ENCODE data around the gene ARIH2. TPM values are rescaled to one million over a fixed set of nuclear protein-coding genes. Genes with fewer than 3 reads are reported as not detected.

ARIH2 gene
- total RNA-seq, 4 donors from 2014 or later = 37.4 to 102 (median 79.9) TPM

DNA sequence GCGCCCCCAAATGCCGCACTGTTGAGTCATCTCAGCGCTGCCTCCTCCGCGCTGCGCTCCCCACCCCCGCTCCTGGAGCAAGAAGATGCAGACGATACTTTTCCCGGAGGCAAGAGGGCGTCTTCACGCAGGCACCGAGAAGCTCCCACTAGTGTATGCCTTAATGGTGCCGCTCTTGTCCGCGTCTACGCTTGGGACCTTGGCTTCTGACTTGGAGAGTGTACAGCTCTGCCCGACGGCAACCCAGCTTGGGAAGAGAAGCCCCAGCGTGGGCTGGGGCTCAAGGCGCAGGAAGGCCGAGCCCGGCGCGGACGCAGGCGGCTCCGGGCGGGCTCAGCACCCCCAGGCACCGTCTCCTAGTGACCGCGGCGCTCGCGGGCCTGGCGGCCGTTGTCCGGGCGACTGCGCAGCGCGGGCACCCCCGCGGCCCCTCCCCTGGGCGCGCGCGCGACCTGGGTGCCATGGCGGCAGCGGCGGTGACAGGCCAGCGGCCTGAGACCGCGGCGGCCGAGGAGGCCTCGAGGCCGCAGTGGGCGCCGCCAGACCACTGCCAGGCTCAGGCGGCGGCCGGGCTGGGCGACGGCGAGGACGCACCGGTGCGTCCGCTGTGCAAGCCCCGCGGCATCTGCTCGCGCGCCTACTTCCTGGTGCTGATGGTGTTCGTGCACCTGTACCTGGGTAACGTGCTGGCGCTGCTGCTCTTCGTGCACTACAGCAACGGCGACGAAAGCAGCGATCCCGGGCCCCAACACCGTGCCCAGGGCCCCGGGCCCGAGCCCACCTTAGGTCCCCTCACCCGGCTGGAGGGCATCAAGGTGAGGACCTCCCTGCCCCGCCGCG, 71.4 kb downstream of the ARIH2 start, which contains the start of gene P4HTM:
TSS of gene P4HTM (plus strand) at position 446 of the 840 bp plus-strand sequence. CDS start at position 462, 16 bp downstream.
- H3K9me3 ChIP-seq = no peaks in the 10 kb centered on the region
- H3K4me3 ChIP-seq = peak within 1 kb of the TSS; percentile 56 to 70
- intact Hi-C loops (cut with DNase I; ENCODE audit: low total_unique reads) = loop anchor here (10.0 kb wide), 1 partner anchor 455 kb away; no protein-coding TSS in a partner anchor
- DNase-seq = peak; percentile 94
- H3K27ac ChIP-seq = peak within 1 kb of the TSS; percentile 93 to 94
- TF ChIP-seq, protein P1, sequence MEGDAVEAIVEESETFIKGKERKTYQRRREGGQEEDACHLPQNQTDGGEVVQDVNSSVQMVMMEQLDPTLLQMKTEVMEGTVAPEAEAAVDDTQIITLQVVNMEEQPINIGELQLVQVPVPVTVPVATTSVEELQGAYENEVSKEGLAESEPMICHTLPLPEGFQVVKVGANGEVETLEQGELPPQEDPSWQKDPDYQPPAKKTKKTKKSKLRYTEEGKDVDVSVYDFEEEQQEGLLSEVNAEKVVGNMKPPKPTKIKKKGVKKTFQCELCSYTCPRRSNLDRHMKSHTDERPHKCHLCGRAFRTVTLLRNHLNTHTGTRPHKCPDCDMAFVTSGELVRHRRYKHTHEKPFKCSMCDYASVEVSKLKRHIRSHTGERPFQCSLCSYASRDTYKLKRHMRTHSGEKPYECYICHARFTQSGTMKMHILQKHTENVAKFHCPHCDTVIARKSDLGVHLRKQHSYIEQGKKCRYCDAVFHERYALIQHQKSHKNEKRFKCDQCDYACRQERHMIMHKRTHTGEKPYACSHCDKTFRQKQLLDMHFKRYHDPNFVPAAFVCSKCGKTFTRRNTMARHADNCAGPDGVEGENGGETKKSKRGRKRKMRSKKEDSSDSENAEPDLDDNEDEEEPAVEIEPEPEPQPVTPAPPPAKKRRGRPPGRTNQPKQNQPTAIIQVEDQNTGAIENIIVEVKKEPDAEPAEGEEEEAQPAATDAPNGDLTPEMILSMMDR (IDR thresholded peaks at IDR 0.05) = peak; percentile 34 to 59 (median 40)
- peak; percentile 41 to 76 for TF ChIP-seq POLR2A (IDR thresholded peaks at IDR 0.05)
- H3K36me3 ChIP-seq = no peaks in the 10 kb centered on the region
- H3K27me3 ChIP-seq = no peaks in the 10 kb centered on the region
- H3K4me1 ChIP-seq = peaks cover 0 to 9% of the 10 kb centered on the region in 2 donors

DNA sequence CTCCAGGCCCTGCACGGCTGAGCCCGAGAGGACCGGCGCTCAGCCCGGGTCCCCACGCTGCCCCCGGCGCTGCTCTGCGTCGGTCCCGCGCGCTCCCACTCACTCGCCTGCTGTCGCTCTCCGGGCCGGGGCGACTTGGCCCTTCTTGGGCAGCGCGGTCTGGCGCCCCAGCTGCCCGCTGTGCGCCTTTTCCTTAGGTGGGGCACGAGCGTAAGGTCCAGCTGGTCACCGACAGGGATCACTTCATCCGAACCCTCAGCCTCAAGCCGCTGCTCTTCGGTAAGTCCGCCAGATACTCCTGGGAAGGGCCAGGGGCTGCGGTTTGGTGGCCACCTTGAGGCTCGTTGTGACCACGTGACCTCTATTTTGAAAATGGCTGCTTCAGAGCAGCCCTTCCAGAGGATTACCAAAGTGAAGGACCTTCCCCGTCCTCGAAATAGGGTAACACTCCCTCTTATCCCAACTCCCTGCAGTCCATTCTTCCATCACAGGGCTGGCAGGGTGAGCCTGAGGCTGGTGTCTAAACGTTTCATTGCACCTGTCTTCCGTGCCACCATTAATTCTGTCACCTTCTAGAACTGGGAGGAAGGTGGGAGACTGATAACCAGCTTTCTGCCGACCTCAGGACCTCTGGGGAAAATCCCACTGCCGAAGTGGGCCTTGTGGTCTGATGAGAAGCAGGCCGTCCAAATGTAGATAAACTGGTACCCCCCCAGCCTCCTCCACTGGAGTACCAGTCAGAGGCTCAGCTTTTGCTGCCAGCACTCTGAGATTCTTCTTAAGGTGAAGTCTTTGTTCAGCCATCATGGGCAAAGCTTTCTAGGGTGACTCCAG, 72.2 kb downstream of the ARIH2 start:
- peak overlapping the region; percentile 56 to 70 for H3K4me3 ChIP-seq
- H3K27ac ChIP-seq = peak overlapping the region; percentile 93 to 94
- H3K36me3 ChIP-seq = no peaks in the 10 kb centered on the region
- DNase-seq = no peak
- no peaks in the 10 kb centered on the region for H3K27me3 ChIP-seq
- peaks cover 0 to 9% of the 10 kb centered on the region in 2 donors for H3K4me1 ChIP-seq
- H3K9me3 ChIP-seq = no peaks in the 10 kb centered on the region
- intact Hi-C loops (cut with DNase I; ENCODE audit: low total_unique reads) = no loop called here
- TF ChIP-seq POLR2A (IDR thresholded peaks at IDR 0.05) = no peak
- TF ChIP-seq, protein P1 (IDR thresholded peaks at IDR 0.05) = no peak

DNA sequence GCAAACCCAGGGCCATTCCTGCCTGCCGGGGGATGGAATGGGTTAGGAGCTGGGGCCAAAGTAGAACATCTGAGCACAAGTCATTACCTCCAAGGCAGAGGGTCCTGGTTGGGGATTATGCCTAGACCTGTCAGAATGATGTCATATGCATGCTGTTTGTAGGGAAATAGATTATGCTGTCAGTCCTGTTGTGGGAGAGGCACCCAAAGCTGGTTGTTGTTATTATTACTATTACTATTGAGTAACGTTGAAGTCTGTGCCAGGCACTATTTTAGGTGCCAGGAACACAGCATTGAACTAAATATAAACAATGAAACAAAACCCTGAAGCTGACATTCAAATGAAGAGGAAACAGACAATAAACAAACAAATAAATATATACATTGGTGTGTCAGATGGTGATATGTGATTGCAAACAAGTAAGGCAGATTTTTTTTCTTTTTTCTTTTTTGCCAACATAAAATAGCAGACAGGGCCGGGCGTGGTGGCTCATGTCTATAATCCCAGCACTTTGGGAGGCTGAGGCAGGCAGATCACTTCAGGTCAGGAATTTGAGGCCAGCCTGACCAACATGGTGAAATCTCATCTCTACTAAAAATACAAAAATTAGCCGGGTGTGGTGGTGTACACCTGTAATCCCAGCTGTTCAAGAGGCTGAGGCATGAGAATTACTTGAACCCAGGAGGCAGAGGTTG, 73.4 kb downstream of the ARIH2 start:
- intact Hi-C loops (cut with DNase I; ENCODE audit: low total_unique reads) = no loop called here
- H3K27me3 ChIP-seq = no peaks in the 10 kb centered on the region
- H3K9me3 ChIP-seq = no peaks in the 10 kb centered on the region
- TF ChIP-seq, protein P1 (IDR thresholded peaks at IDR 0.05) = no peak
- TF ChIP-seq POLR2A (IDR thresholded peaks at IDR 0.05) = no peak
- H3K4me3 ChIP-seq = no peak overlapping the region
- H3K36me3 ChIP-seq = no peaks in the 10 kb centered on the region
- peaks cover 0 to 9% of the 10 kb centered on the region in 2 donors for H3K4me1 ChIP-seq
- DNase-seq = no peak
- H3K27ac ChIP-seq = peak overlapping the region in 1 of 2 donors; percentile 8

DNA sequence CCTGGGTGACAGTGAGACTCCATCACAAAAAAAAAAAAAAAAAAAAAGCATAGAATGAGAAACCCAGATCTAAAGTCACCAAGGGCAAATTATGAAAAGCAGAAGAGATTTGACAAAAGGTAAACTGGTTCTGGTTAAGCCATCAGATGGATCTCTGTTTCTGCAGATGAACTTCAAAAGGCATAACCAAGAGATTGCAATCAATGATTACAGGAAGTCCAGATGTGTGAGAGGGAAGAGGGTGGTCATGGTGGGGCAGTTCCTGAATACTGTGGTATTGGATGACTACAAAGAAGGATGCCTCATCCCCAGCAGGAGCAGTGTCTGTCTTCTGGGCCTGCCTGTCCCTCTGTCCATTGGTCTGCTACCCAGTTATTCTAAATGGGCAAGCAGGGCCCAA, 75.2 kb downstream of the ARIH2 start:
- TF ChIP-seq POLR2A (IDR thresholded peaks at IDR 0.05) = no peak
- TF ChIP-seq, protein P1 (IDR thresholded peaks at IDR 0.05) = no peak
- Histone ChIP-seq H3K4me1 (peaks cover 0 to 15% of the 10 kb centered on the region in 2 donors), H3K36me3 (no peaks in the 10 kb centered on the region), H3K27ac (no peak overlapping the region), H3K4me3 (no peak overlapping the region), H3K27me3 (no peaks in the 10 kb centered on the region), H3K9me3 (no peaks in the 10 kb centered on the region)
- intact Hi-C loops (cut with DNase I; ENCODE audit: low total_unique reads) = no loop called here
- no peak for DNase-seq

Data from uterus (tissue), 4 donors.